Adrenal gland (tissue), 12 donors: ENCODE measurements around the gene LY86. TPM values are rescaled to one million over a fixed set of nuclear protein-coding genes. Genes with fewer than 3 reads are reported as not detected.

Experiments
- DNase-seq, 7 donors: peaks; one replicate each; pipeline ENCODE4 v3.0.0-alpha.2; 2019 to 2020
- H3K27ac ChIP-seq, 5 donors: fragments of 200-600 bp; sonication (generic) in 4 of 5; 1 replicate in 3 of 5; 2 replicates in 2 of 5; pipeline versions ENCODE4 v1.5.1 to v1.8.0; 2016 to 2020; ENCODE audit warnings: mild to moderate bottlenecking in 1 of 5
- H3K27me3 ChIP-seq: fragments of 200-600 bp; 2 replicates; pipeline ENCODE4 v1.8.0; 2021
- H3K36me3 ChIP-seq, 2 donors: fragments of 200-600 bp; replicated peaks in 1 of 2; 1 replicate in 1 of 2; 2 replicates in 1 of 2; pipeline versions ENCODE4 v1.5.1 to v1.8.0; 2018 to 2022
- H3K4me1 ChIP-seq, 2 donors: fragments of 200-600 bp; replicated peaks in 1 of 2; 1 replicate in 1 of 2; 2 replicates in 1 of 2; pipeline versions ENCODE4 v1.5.1 to v1.8.0; 2018 to 2021
- H3K4me3 ChIP-seq, 4 donors: fragments of 200-600 bp; sonication (generic) in 3 of 4; one replicate each; pipeline ENCODE4 v1.5.1; 2016 to 2018
- H3K9me3 ChIP-seq, 3 donors: fragments of 200-600 bp; sonication (generic) in 1 of 3; replicated peaks in 1 of 3; 1 replicate in 2 of 3; 2 replicates in 1 of 3; pipeline versions ENCODE4 v1.5.1 to v1.8.0; 2016 to 2021
- POLR2A ChIP-seq, 2 donors: fragments of 450-650 bp; IDR thresholded peaks; one replicate each; pipeline ENCODE4 v1.6.1; 2017; ENCODE audit warnings: antibody characterized with exemption in 2 of 2, mild to moderate bottlenecking in 2 of 2, moderate library complexity in 1 of 2
- WGBS, 4 donors: extraction: QIAGEN DNeasy Blood & Tissue Kit in 2 of 4; methylation state at CpG; one replicate each; pipeline versions ENCODE4 v1.1.5 to v1.1.7; 2013 to 2017; 5-methylcytosine and 5-hydroxymethylcytosine counted together
- intact Hi-C, 2 donors: fragments of 100-400 bp; cut with DNase I; formaldehyde crosslinking; loops; one replicate each; pipeline versions ENCODE4 v1.14.1 to v1.15.0; 2022 to 2023
- polyA plus RNA-seq, 3 donors: library from polyadenylated mRNA; stranded (reverse); fragments of 200-250 nt in 2 of 3; fragments of 350-450 nt in 1 of 3; fragmentation: Illumina TruSeq in 1 of 3; extraction: RNeasy Lipid Tissue Mini Kit (QIAGEN cat#74804) in 1 of 3; gene quantifications; one replicate each; pipeline ENCODE4 v1.2.3, GENCODE V29; 2013 to 2014
- total RNA-seq, 9 donors: library from RNA; depleted of rRNA in 4 of 9; stranded (reverse); fragments of >200 nt in 4 of 9; fragments of 120-200 nt in 1 of 9; fragmentation: NEBNext Ultra II Directional in 1 of 9; extraction: Animal tissue kit (Norgen Biotek cat#: 25700) in 1 of 9; gene quantifications; one replicate each; pipeline versions ENCODE4 v1.1.0 to v1.2.4, GENCODE V29; 2013 to 2023
- TF ChIP-seq, protein P1 (sequence below), 6 experiments: fragments of 450-650 bp in 4 of 6; fragments of 200-600 bp in 2 of 6; sonication (generic) in 1 of 6; IDR thresholded peaks; 1 replicate in 5 of 6; 2 replicates in 1 of 6; pipeline versions ENCODE4 v1.5.1 to v1.8.0; 2016 to 2021; ENCODE audit warnings: antibody characterized with exemption in 6 of 6, mild to moderate bottlenecking in 2 of 6, moderate library complexity in 1 of 6
- donor health status: healthy with polysubstance abuse.
- donor health status: Bipolar disorder and iron deficiency.
- donor health status: DM: yes; HTN: yes; CAD: no.
- donor health status: DM: no; HTN: no; CAD: no.
- donor health status: DM: no; HTN: no; CAD: no.
- donor health status: DM: yes; HTN: yes; CAD: no.

LY86 gene
- total and polyA plus RNA-seq, 12 donors, result 0.60 to 25.7 (median 7.1) TPM

DNA sequence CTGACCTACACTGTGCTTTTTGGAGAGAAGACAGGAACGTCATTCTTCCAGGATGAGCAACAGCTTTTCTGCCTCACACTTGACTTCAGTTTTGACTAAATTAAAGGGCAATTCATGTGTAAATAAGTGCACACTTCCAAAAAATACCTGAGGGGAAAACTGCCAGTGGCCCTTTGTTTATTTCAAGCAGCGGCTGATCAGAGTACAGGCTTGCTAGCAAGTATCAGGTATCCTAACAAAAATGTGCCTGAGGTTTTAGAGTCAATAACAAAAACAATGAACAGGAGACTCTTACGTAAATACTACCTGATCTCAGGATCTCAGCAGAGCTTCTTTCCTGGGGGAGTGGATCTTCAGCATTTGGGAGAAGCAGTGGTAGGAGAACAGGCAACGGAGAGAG lies 12.4 kb downstream of the LY86 start:
- Histone ChIP-seq H3K4me3 (no peak overlapping the region), H3K27me3 (no peaks in the 10 kb centered on the region), H3K4me1 (peaks cover 0 to 5% of the 10 kb centered on the region in 2 donors), H3K36me3 (no peaks in the 10 kb centered on the region), H3K27ac (no peak overlapping the region), H3K9me3 (no peaks in the 10 kb centered on the region)
- DNase-seq, result no peak
- WGBS, 4 donors, result 54 to 83% (median 61%) methylated on average over 4 of the region's 4 CpGs
- intact Hi-C loops, result no loop called here
- TF ChIP-seq, protein P1, sequence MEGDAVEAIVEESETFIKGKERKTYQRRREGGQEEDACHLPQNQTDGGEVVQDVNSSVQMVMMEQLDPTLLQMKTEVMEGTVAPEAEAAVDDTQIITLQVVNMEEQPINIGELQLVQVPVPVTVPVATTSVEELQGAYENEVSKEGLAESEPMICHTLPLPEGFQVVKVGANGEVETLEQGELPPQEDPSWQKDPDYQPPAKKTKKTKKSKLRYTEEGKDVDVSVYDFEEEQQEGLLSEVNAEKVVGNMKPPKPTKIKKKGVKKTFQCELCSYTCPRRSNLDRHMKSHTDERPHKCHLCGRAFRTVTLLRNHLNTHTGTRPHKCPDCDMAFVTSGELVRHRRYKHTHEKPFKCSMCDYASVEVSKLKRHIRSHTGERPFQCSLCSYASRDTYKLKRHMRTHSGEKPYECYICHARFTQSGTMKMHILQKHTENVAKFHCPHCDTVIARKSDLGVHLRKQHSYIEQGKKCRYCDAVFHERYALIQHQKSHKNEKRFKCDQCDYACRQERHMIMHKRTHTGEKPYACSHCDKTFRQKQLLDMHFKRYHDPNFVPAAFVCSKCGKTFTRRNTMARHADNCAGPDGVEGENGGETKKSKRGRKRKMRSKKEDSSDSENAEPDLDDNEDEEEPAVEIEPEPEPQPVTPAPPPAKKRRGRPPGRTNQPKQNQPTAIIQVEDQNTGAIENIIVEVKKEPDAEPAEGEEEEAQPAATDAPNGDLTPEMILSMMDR (IDR thresholded peaks at IDR 0.05), result no peak
- TF ChIP-seq POLR2A (IDR thresholded peaks at IDR 0.05), result no peak

DNA sequence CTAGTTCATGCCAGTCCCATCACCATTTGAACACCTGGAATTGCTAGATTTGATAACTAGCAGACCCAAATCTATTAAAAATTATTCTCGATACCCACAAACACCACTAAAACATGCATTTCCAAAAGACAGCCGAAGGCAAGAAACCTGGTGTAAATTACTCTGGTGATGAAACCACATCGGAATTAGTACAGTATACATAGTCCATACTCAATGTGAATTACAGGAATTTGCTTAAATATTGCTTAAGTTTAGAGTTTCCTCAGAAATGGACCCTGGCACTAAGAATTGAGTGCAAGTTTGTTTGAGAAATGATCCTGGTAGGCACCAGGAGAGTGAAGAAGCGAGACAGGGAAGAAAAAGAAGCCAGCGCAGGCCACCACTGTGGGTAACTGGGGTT lies 13.7 kb downstream of the LY86 start:
- Histone ChIP-seq H3K27me3 (no peaks in the 10 kb centered on the region), H3K36me3 (no peaks in the 10 kb centered on the region), H3K27ac (no peak overlapping the region), H3K4me3 (no peak overlapping the region), H3K4me1 (no peaks in the 10 kb centered on the region), H3K9me3 (no peaks in the 10 kb centered on the region)
- no peak for DNase-seq
- no peak for TF ChIP-seq POLR2A (IDR thresholded peaks at IDR 0.05)
- TF ChIP-seq, protein P1 (IDR thresholded peaks at IDR 0.05), result no peak
- intact Hi-C loops, result no loop called here
- WGBS, 4 donors, result 88 to 95% (median 90%) methylated on average over 5 of the region's 5 CpGs

DNA sequence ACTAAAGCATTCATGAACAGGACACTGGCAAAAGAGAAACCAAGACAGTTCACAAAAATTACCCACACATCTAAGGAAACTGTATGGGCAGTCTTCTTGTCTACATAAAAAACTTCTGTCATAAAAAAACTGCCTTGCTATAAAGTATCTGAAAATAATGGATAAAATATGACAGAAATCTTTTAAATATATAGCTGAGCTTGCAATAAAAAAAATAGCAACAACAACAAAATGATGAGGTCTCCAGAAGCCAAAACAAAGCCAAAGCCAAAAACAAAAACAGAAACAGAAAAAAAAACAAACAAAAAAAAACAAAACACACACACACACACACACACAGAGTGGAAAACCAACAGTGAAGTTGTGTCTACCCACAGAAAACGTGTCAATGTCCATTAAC lies 14.8 kb downstream of the LY86 start:
- DNase-seq, result no peak
- Histone ChIP-seq H3K4me1 (no peaks in the 10 kb centered on the region), H3K9me3 (no peaks in the 10 kb centered on the region), H3K4me3 (no peak overlapping the region), H3K36me3 (no peaks in the 10 kb centered on the region), H3K27me3 (no peaks in the 10 kb centered on the region), H3K27ac (no peak overlapping the region)
- no peak for TF ChIP-seq POLR2A (IDR thresholded peaks at IDR 0.05)
- TF ChIP-seq, protein P1 (IDR thresholded peaks at IDR 0.05), result no peak
- intact Hi-C loops, result no loop called here
- WGBS, 4 donors, result 84 to 96% (median 88%) methylated on average over 1 of the region's 1 CpG

DNA sequence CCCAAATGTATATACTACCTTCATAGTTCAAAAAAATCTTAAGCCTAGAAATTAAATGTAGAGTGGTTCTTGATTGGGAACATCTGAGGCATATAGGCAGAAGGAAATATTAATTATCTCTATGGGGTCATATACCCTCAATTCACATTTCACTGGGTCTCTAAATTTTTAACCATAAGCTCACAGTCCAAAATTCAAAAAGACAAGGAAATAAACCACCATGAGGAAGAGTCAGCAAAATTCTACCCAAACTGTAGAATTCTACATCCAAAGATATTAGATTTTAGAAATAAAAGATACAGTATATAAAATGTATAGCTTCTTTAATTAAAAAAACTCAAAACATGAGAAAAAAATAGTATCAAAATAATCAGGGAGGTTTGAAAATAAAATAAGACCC lies 15.5 kb downstream of the LY86 start:
- intact Hi-C loops, result no loop called here
- TF ChIP-seq, protein P1 (IDR thresholded peaks at IDR 0.05), result no peak
- H3K4me3 ChIP-seq, result no peak overlapping the region

More for the DNA sequence above, 15.5 kb downstream of the LY86 start:
- Histone ChIP-seq H3K27me3 (no peaks in the 10 kb centered on the region), H3K36me3 (no peaks in the 10 kb centered on the region), H3K9me3 (no peaks in the 10 kb centered on the region), H3K4me1 (no peaks in the 10 kb centered on the region), H3K27ac (no peak overlapping the region)
- DNase-seq, result no peak
